Psoas muscle (tissue), 8 donors: Measurements from ENCODE around the gene ARFGAP1. TPM values are rescaled to one million over a fixed set of nuclear protein-coding genes. Genes with fewer than 3 reads are reported as not detected.
"Not testable (repeated sequence)": the region's sequence is repeated elsewhere in the genome, so short reads cannot be mapped to it uniquely, and the experiment has no call there.

Experiments
- ATAC-seq, 4 donors: fragments of 200-7000 bp; cut with Tn5 transposase; one replicate each; pipeline ENCODE4 v1.9.1; 2020; ENCODE audit warnings: moderate library complexity in 3 of 4, mild to moderate bottlenecking in 2 of 4
- DNase-seq, 2 donors: peaks; one replicate each; pipeline ENCODE4 v3.0.0-alpha.2; 2020
- H3K27ac ChIP-seq: fragments of 200-600 bp; one replicate; pipeline ENCODE4 v1.8.0; 2022
- H3K27me3 ChIP-seq, 3 donors: fragments of 200-600 bp in 1 of 3; one replicate each; pipeline versions ENCODE4 v1.6.1 to v1.8.0; 2013 to 2022; ENCODE audit warnings: low read length in 2 of 3, mild to moderate bottlenecking in 2 of 3, moderate library complexity in 1 of 3; ENCODE audit not compliant: insufficient read depth in 3 of 3
- H3K36me3 ChIP-seq, 2 donors: fragments of 200-600 bp in 1 of 2; one replicate each; pipeline versions ENCODE4 v1.6.1 to v1.8.0; 2013 to 2022; ENCODE audit warnings: low read depth in 1 of 2, mild to moderate bottlenecking in 1 of 2, moderate library complexity in 1 of 2; ENCODE audit not compliant: insufficient read depth in 1 of 2
- H3K4me1 ChIP-seq: fragments of 200-600 bp; one replicate; pipeline ENCODE4 v1.8.0; 2022
- H3K4me3 ChIP-seq: fragments of 200-600 bp; one replicate; pipeline ENCODE4 v1.8.0; 2022; ENCODE audit warnings: mild to moderate bottlenecking
- H3K9me3 ChIP-seq: fragments of 200-600 bp; one replicate; pipeline ENCODE4 v1.8.0; 2022
- WGBS, 3 donors: extraction: QIAGEN DNeasy Blood & Tissue Kit; methylation state at CpG; one replicate each; pipeline versions ENCODE4 v1.1.6 to v1.1.7; 2013; 5-methylcytosine and 5-hydroxymethylcytosine counted together
- intact Hi-C, 2 donors: fragments of 100-400 bp; cut with DNase I; formaldehyde crosslinking; loops; one replicate each; pipeline versions ENCODE4 v1.11.0 to v1.14.2; 2022
- polyA plus RNA-seq, 3 donors: library from polyadenylated mRNA; stranded (reverse); fragments of 200-250 nt; gene quantifications; one replicate each; pipeline ENCODE4 v1.2.3, GENCODE V29; 2013
- total RNA-seq, 4 donors: library from RNA; stranded (reverse); fragmentation: NEBNext Ultra II Directional in 2 of 4; extraction: Animal tissue kit (Norgen Biotek cat#: 25700) in 2 of 4; gene quantifications; one replicate each; pipeline versions ENCODE4 v1.2.1 to v1.2.4, GENCODE V29; 2021 to 2023
- TF ChIP-seq, protein P1 (sequence below): fragments of 200-600 bp; IDR thresholded peaks from one replicate; pipeline ENCODE4 v1.8.0; 2022; ENCODE audit warnings: antibody characterized with exemption
- donor health status: healthy with polysubstance abuse.
- donor health status: DM: no; HTN: no; CAD: no; lungs with moderate emphysema.
- donor health status: Bipolar disorder and iron deficiency.
- donor health status: healthy.
- donor health status: DM: yes; HTN: yes; CAD: no.
- donor health status: DM: no; HTN: no; CAD: no.
- donor health status: DM: no; HTN: no; CAD: no.
- donor health status: DM: yes; HTN: yes; CAD: no.

The ARFGAP1 gene
- total and polyA plus RNA-seq, 7 donors = 19.9 to 42.2 (median 26.8) TPM

DNA sequence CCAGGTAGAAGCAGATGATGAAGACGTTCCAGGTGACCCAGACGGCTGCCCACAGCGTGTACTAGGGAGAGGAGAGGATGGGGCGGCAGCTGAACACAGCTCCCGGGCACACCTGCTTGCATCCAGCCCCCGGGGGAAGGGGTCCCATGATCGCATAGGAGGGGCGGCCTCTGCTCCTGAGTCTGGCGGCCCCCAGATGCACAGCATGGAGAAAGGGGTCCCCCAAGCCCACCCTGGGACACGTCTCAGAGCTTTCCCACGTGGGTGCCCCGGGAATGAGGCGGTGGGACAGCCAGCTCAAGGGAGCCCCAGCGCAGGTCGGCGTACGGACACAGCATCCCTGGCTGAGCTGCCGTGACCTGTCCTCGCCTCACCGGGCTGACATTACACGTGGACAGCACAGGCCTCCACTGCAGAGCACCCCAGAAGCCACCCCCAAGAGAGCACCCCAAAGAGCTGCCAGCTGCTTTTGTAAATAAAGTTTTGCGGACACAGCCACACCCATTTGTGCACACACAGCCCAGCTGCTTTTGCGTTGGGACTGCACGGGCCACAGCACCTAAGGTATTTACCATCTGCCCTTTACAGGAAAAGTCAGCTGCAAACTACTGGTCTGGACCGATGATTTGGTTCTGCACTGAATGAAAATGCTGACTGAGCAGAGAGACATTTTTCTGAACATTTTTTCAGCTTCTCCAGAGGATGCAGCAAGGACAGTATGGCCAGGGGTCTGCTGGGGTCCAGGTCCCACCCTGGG lies 23.6 kb upstream of the ARFGAP1 start:
- H3K27me3 ChIP-seq = peaks cover 0 to 66% (median 19%) of the 10 kb centered on the region in 3 donors
- 78% methylated on average over 24 to 25 of the region's 25 CpGs for WGBS, 3 donors

DNA sequence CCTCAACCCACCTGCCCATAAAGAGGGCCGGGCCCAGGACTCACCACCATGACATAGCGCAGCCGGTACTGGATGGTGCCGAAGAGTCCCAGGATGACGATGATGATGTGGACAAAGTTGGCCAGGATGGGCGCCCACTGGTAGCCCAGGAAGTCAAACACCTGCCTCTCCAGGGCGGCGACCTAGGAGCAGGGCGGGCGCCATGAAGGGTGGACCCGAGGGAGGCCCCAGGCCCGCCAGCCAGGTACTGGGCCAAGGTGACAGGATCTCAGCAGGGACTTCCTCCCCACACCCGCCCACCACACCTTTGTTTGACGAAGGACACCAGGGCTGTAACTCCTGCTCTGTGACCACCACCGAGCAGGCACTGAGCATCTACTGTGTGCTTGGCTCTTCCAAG lies 22.7 kb upstream of the ARFGAP1 start:
- Histone ChIP-seq H3K36me3 (no peaks in the 10 kb centered on the region), H3K27me3 (peaks cover 0 to 74% (median 26%) of the 10 kb centered on the region in 3 donors), H3K4me3 (no peak overlapping the region), H3K4me1 (peaks cover 2% of the 10 kb centered on the region), H3K27ac (no peak overlapping the region), H3K9me3 (no peaks in the 10 kb centered on the region)
- DNase-seq (no peak), ATAC-seq (no peak)
- TF ChIP-seq, protein P1, sequence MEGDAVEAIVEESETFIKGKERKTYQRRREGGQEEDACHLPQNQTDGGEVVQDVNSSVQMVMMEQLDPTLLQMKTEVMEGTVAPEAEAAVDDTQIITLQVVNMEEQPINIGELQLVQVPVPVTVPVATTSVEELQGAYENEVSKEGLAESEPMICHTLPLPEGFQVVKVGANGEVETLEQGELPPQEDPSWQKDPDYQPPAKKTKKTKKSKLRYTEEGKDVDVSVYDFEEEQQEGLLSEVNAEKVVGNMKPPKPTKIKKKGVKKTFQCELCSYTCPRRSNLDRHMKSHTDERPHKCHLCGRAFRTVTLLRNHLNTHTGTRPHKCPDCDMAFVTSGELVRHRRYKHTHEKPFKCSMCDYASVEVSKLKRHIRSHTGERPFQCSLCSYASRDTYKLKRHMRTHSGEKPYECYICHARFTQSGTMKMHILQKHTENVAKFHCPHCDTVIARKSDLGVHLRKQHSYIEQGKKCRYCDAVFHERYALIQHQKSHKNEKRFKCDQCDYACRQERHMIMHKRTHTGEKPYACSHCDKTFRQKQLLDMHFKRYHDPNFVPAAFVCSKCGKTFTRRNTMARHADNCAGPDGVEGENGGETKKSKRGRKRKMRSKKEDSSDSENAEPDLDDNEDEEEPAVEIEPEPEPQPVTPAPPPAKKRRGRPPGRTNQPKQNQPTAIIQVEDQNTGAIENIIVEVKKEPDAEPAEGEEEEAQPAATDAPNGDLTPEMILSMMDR = no peak
- WGBS, 3 donors = 87 to 97% (median 91%) methylated on average over 12 to 15 of the region's 15 CpGs
- intact Hi-C loops = no loop called here

More for the DNA sequence above, 23.6 kb upstream of the ARFGAP1 start:
- DNase-seq (no peak), ATAC-seq (no peak)
- H3K27ac ChIP-seq = no peak overlapping the region
- TF ChIP-seq, protein P1 = no peak
- H3K36me3 ChIP-seq = no peaks in the 10 kb centered on the region
- H3K4me3 ChIP-seq = no peak overlapping the region
- peaks cover 2% of the 10 kb centered on the region for H3K4me1 ChIP-seq
- no peaks in the 10 kb centered on the region for H3K9me3 ChIP-seq
- intact Hi-C loops = no loop called here

DNA sequence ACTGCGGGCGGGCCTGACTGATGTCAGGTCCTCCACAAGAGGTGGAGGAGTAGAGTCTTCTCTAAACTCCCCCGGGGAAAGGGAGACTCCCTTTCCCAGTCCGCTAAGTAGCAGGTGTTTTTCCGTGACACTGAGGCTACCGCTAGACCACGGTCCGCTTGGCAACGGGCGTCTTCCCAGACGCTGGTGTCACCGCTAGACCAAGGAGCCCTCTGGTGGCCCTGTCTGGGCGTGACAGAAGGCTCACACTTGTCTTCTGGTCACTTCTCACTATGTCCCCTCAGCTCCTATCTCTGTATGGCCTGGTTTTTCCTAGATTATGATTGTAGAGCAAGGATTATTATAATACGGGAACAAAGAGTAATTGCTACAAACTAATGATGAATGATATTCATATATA lies 21.3 kb upstream of the ARFGAP1 start:
- intact Hi-C loops, ATAC-seq, H3K27ac ChIP-seq, H3K4me3 ChIP-seq, H3K9me3 ChIP-seq, H3K36me3 ChIP-seq, DNase-seq, H3K4me1 ChIP-seq: not testable (repeated sequence)
- WGBS, 3 donors = 24 to 44% (median 28%) methylated on average over 11 to 12 of the region's 14 CpGs
- peaks cover 0 to 87% (median 30%) of the 10 kb centered on the region in 3 donors for H3K27me3 ChIP-seq

DNA sequence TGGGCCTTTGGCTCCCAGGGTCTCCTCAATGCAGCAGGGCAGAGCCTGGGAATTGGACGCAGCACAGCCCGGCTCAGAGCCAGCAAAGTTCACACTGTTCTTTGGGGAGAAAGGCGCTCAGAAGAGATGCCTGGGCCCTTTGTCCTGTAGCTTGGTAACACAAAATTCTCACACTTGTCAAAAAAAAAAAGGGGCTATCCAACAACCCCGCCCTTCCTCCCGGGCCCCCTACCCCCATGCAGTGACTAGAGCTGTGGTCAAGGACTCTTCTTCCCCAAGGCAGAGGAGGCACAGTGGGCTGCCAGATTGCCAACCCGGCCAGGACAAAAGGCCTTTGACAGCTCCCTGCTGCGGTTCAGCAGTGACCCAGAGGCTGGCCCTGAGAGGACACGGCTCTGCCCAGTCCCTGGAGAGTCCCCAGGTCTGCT lies 20.3 kb upstream of the ARFGAP1 start:
- Histone ChIP-seq H3K4me1 (peaks cover 2% of the 10 kb centered on the region), H3K36me3 (no peaks in the 10 kb centered on the region), H3K9me3 (no peaks in the 10 kb centered on the region), H3K4me3 (no peak overlapping the region), H3K27me3 (peaks cover 0 to 82% (median 34%) of the 10 kb centered on the region in 3 donors), H3K27ac (no peak overlapping the region)
- DNase-seq (no peak), ATAC-seq (no peak)
- TF ChIP-seq, protein P1 = no peak
- intact Hi-C loops = no loop called here
- 33 to 40% (median 35%) methylated on average over 8 of the region's 8 CpGs for WGBS, 3 donors

DNA sequence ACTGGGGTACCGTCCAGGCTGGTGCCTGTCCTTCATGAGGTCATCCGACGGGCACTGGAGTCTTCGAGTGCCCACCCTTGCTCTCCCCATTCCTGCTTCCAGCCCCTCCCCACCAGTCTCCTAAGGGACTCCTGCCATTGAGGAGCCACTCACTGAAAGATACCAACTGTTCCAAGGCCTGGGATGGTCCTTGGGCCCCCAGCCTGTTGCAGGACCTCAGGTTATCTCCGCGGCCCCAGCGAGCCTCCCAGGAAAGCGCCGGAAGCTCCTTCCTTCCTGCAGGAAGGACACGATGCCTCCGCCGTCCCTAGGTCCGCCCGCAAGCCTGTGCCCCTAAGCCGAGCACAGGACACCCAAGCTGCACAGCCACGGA lies 19.6 kb upstream of the ARFGAP1 start:
- peaks cover 0 to 78% (median 33%) of the 10 kb centered on the region in 3 donors for H3K27me3 ChIP-seq
- no peaks in the 10 kb centered on the region for H3K9me3 ChIP-seq
- no peak for ATAC-seq
- H3K4me1 ChIP-seq = peaks cover 2% of the 10 kb centered on the region
- intact Hi-C loops = no loop called here
- WGBS, 3 donors = 7 to 14% (median 9%) methylated on average over 15 to 16 of the region's 16 CpGs
- no peak overlapping the region for H3K27ac ChIP-seq
- H3K4me3 ChIP-seq = peak overlapping the region; percentile 44
- no peaks in the 10 kb centered on the region for H3K36me3 ChIP-seq
- TF ChIP-seq, protein P1 = no peak
- DNase-seq = no peak
